ENCODE measurements around the gene BLM.

Gene BLM

GRCh38 chr15:90765966-90766365 is 48.8 kb downstream of the BLM start:
- peaks cover 55% of the 10 kb centered on the region for H3K36me3 ChIP-seq (ENCODE audit: control insufficient read depth, low read depth, low read length)
- H3K4me3 ChIP-seq (ENCODE audit: low read length): no peak overlapping the region
- no peak overlapping the region for H3K9ac ChIP-seq (ENCODE audit: low read length)
- no peak overlapping the region for H3K27ac ChIP-seq (ENCODE audit: low read length)
- no peaks in the 10 kb centered on the region for H3K27me3 ChIP-seq (ENCODE audit: control insufficient read depth, insufficient read depth, low read length)
- peaks cover 16% of the 10 kb centered on the region for H3K4me1 ChIP-seq (ENCODE audit: control insufficient read depth, low read depth, low read length)
- H3K9me3 ChIP-seq (ENCODE audit: control insufficient read depth, low read depth, low read length): no peaks in the 10 kb centered on the region

DNA sequence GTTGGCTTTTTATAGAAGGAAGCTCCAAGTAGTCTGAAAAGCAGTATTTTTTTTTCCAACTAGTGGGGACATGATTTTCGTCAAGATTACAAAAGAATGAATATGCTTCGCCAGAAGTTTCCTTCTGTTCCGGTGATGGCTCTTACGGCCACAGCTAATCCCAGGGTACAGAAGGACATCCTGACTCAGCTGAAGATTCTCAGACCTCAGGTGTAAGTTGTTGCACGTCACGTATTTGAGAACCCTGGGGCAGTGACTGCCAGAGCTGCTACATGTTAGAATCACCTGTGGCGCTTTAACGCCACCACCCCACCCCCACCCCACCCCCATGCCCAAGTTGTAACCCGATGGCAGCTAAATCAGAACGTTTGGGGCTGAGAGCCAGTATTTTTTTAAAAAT is 52.2 kb downstream of the BLM start:
- no peaks in the 10 kb centered on the region for H3K9me3 ChIP-seq (ENCODE audit: control insufficient read depth, low read depth, low read length)
- H3K4me3 ChIP-seq (ENCODE audit: low read length): no peak overlapping the region
- H3K4me1 ChIP-seq (ENCODE audit: control insufficient read depth, low read depth, low read length): no peaks in the 10 kb centered on the region
- no peaks in the 10 kb centered on the region for H3K27me3 ChIP-seq (ENCODE audit: control insufficient read depth, insufficient read depth, low read length)
- no peak overlapping the region for H3K9ac ChIP-seq (ENCODE audit: low read length)
- H3K27ac ChIP-seq (ENCODE audit: low read length): no peak overlapping the region
- peaks cover 57% of the 10 kb centered on the region for H3K36me3 ChIP-seq (ENCODE audit: control insufficient read depth, low read depth, low read length)

GRCh38 chr15:90773485-90773884 is 56.3 kb downstream of the BLM start:
- H3K9ac ChIP-seq (ENCODE audit: low read length): no peak overlapping the region
- H3K27ac ChIP-seq (ENCODE audit: low read length): no peak overlapping the region
- no peaks in the 10 kb centered on the region for H3K27me3 ChIP-seq (ENCODE audit: control insufficient read depth, insufficient read depth, low read length)
- no peak overlapping the region for H3K4me3 ChIP-seq (ENCODE audit: low read length)
- peaks cover 39% of the 10 kb centered on the region for H3K36me3 ChIP-seq (ENCODE audit: control insufficient read depth, low read depth, low read length)
- no peaks in the 10 kb centered on the region for H3K4me1 ChIP-seq (ENCODE audit: control insufficient read depth, low read depth, low read length)
- no peaks in the 10 kb centered on the region for H3K9me3 ChIP-seq (ENCODE audit: control insufficient read depth, low read depth, low read length)

DNA sequence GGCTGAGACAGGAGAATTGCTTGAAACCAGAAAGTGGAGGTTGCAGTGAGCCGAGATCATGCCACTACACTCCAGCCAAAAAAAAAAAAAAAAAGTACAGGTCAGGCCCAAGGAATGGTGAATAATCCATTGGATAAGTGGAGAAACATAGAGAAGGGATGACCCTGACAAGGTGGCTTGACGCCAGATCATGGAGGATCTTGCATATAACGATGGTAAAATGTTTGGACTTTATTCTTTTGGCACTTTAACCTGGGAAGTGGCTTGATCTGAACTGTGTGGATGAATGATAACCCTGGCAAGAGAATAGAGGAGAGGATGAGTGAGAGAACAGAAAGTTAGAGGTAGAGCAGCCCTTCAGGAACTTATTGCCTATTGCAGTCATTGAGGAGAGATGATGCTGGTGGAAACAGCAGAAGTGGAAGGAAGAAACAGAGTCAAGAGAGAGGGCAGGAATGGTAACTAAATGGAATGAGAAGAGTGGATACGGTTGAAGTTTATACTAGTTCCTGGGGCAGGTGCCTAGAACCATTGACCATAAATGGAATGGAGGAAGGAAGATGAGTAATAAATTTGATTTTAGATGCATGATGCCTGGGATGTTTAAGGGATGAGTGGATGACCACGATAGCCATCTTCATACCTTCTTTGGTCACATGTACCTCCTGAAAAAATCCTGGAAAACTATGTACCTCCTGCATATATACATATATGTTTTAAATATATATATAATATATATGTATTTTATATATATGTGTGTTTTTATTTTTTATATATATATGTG is 57.8 kb downstream of the BLM start:
- Histone ChIP-seq H3K27ac (ENCODE audit: low read length) (no peak overlapping the region), H3K27me3 (ENCODE audit: control insufficient read depth, insufficient read depth, low read length) (no peaks in the 10 kb centered on the region), H3K36me3 (ENCODE audit: control insufficient read depth, low read depth, low read length) (peaks cover 27% of the 10 kb centered on the region), H3K4me3 (ENCODE audit: low read length) (no peak overlapping the region), H3K4me1 (ENCODE audit: control insufficient read depth, low read depth, low read length) (no peaks in the 10 kb centered on the region), H3K9ac (ENCODE audit: low read length) (no peak overlapping the region), H3K9me3 (ENCODE audit: control insufficient read depth, low read depth, low read length) (no peaks in the 10 kb centered on the region)

- Histone ChIP-seq H3K9me3 (ENCODE audit: control insufficient read depth, low read depth, low read length) (no peaks in the 10 kb centered on the region), H3K4me1 (ENCODE audit: control insufficient read depth, low read depth, low read length) (no peaks in the 10 kb centered on the region), H3K4me3 (ENCODE audit: low read length) (no peak overlapping the region), H3K36me3 (ENCODE audit: control insufficient read depth, low read depth, low read length) (peaks cover 30% of the 10 kb centered on the region), H3K9ac (ENCODE audit: low read length) (no peak overlapping the region), H3K27ac (ENCODE audit: low read length) (no peak overlapping the region), H3K27me3 (ENCODE audit: control insufficient read depth, insufficient read depth, low read length) (no peaks in the 10 kb centered on the region)
Measured at GRCh38 chr15:90780916-90781315, 63.8 kb downstream of the BLM start.

GRCh38 chr15:90782442-90782841 is 65.3 kb downstream of the BLM start:
- H3K27ac ChIP-seq (ENCODE audit: low read length): no peak overlapping the region
- peaks cover 32% of the 10 kb centered on the region for H3K36me3 ChIP-seq (ENCODE audit: control insufficient read depth, low read depth, low read length)
- H3K9ac ChIP-seq (ENCODE audit: low read length): no peak overlapping the region
- H3K4me1 ChIP-seq (ENCODE audit: control insufficient read depth, low read depth, low read length): no peaks in the 10 kb centered on the region
- no peak overlapping the region for H3K4me3 ChIP-seq (ENCODE audit: low read length)
- H3K27me3 ChIP-seq (ENCODE audit: control insufficient read depth, insufficient read depth, low read length): no peaks in the 10 kb centered on the region
- H3K9me3 ChIP-seq (ENCODE audit: control insufficient read depth, low read depth, low read length): no peaks in the 10 kb centered on the region

- Histone ChIP-seq H3K4me1 (ENCODE audit: control insufficient read depth, low read depth, low read length) (no peaks in the 10 kb centered on the region), H3K9ac (ENCODE audit: low read length) (no peak overlapping the region), H3K36me3 (ENCODE audit: control insufficient read depth, low read depth, low read length) (peaks cover 47% of the 10 kb centered on the region), H3K9me3 (ENCODE audit: control insufficient read depth, low read depth, low read length) (no peaks in the 10 kb centered on the region), H3K27ac (ENCODE audit: low read length) (no peak overlapping the region), H3K4me3 (ENCODE audit: low read length) (no peak overlapping the region), H3K27me3 (ENCODE audit: control insufficient read depth, insufficient read depth, low read length) (no peaks in the 10 kb centered on the region)
Measured at GRCh38 chr15:90787881-90788280, 70.7 kb downstream of the BLM start.

- H3K27ac ChIP-seq (ENCODE audit: low read length): no peak overlapping the region
- H3K9me3 ChIP-seq (ENCODE audit: control insufficient read depth, low read depth, low read length): no peaks in the 10 kb centered on the region
- no peak overlapping the region for H3K4me3 ChIP-seq (ENCODE audit: low read length)
- peaks cover 52% of the 10 kb centered on the region for H3K36me3 ChIP-seq (ENCODE audit: control insufficient read depth, low read depth, low read length)
- no peaks in the 10 kb centered on the region for H3K27me3 ChIP-seq (ENCODE audit: control insufficient read depth, insufficient read depth, low read length)
- H3K4me1 ChIP-seq (ENCODE audit: control insufficient read depth, low read depth, low read length): no peaks in the 10 kb centered on the region
- no peak overlapping the region for H3K9ac ChIP-seq (ENCODE audit: low read length)
Measured at GRCh38 chr15:90789462-90789861, 72.3 kb downstream of the BLM start.

GRCh38 chr15:90790057-90790456 is 72.9 kb downstream of the BLM start:
- Histone ChIP-seq H3K9ac (ENCODE audit: low read length) (no peak overlapping the region), H3K4me1 (ENCODE audit: control insufficient read depth, low read depth, low read length) (no peaks in the 10 kb centered on the region), H3K9me3 (ENCODE audit: control insufficient read depth, low read depth, low read length) (no peaks in the 10 kb centered on the region), H3K27me3 (ENCODE audit: control insufficient read depth, insufficient read depth, low read length) (no peaks in the 10 kb centered on the region), H3K27ac (ENCODE audit: low read length) (no peak overlapping the region), H3K4me3 (ENCODE audit: low read length) (no peak overlapping the region), H3K36me3 (ENCODE audit: control insufficient read depth, low read depth, low read length) (peaks cover 50% of the 10 kb centered on the region)

DNA sequence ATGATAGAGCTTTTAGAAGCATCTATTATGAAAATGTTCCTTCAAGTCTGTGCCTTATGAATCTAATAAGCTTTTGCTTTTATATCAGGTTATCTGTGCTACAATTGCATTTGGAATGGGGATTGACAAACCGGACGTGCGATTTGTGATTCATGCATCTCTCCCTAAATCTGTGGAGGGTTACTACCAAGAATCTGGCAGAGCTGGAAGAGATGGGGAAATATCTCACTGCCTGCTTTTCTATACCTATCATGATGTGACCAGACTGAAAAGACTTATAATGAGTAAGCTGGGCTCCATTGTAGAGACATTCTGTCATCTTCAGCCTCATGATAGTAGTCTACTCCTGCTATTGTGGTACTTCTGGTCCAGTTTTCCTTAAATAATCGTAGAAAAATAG is 73.4 kb downstream of the BLM start:
- Histone ChIP-seq H3K27me3 (ENCODE audit: control insufficient read depth, insufficient read depth, low read length) (no peaks in the 10 kb centered on the region), H3K27ac (ENCODE audit: low read length) (no peak overlapping the region), H3K36me3 (ENCODE audit: control insufficient read depth, low read depth, low read length) (peaks cover 46% of the 10 kb centered on the region), H3K4me3 (ENCODE audit: low read length) (no peak overlapping the region), H3K9ac (ENCODE audit: low read length) (no peak overlapping the region), H3K9me3 (ENCODE audit: control insufficient read depth, low read depth, low read length) (no peaks in the 10 kb centered on the region), H3K4me1 (ENCODE audit: control insufficient read depth, low read depth, low read length) (no peaks in the 10 kb centered on the region)

DNA sequence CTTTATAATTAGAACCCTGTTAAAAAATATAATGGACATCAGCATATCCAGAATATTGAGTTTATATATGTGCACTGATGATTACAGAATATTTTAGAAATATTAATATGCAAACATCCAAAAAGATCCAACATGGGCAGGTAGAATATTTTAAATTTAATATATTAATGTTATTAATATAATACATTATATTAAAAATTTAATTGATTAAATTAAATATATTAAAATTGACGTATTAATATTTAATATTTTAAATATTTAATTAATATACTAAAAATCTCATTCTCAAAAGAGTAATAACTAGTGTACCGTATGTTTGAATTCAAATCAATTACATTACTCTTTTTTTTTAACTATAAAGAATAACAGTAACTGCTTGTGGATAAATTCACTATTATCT is 77.4 kb downstream of the BLM start:
- H3K27me3 ChIP-seq (ENCODE audit: control insufficient read depth, insufficient read depth, low read length): no peaks in the 10 kb centered on the region
- H3K36me3 ChIP-seq (ENCODE audit: control insufficient read depth, low read depth, low read length): peaks cover 46% of the 10 kb centered on the region
- H3K9ac ChIP-seq (ENCODE audit: low read length): no peak overlapping the region
- H3K27ac ChIP-seq (ENCODE audit: low read length): no peak overlapping the region
- no peaks in the 10 kb centered on the region for H3K4me1 ChIP-seq (ENCODE audit: control insufficient read depth, low read depth, low read length)
- no peak overlapping the region for H3K4me3 ChIP-seq (ENCODE audit: low read length)
- H3K9me3 ChIP-seq (ENCODE audit: control insufficient read depth, low read depth, low read length): no peaks in the 10 kb centered on the region

GRCh38 chr15:90799639-90800170 is 82.6 kb downstream of the BLM start:
- H3K9ac ChIP-seq (ENCODE audit: low read length): no peak overlapping the region
- no peaks in the 10 kb centered on the region for H3K27me3 ChIP-seq (ENCODE audit: control insufficient read depth, insufficient read depth, low read length)
- no peaks in the 10 kb centered on the region for H3K9me3 ChIP-seq (ENCODE audit: control insufficient read depth, low read depth, low read length)
- H3K27ac ChIP-seq (ENCODE audit: low read length): no peak overlapping the region
- peaks cover 45% of the 10 kb centered on the region for H3K36me3 ChIP-seq (ENCODE audit: control insufficient read depth, low read depth, low read length)
- no peak overlapping the region for H3K4me3 ChIP-seq (ENCODE audit: low read length)
- H3K4me1 ChIP-seq (ENCODE audit: control insufficient read depth, low read depth, low read length): no peaks in the 10 kb centered on the region
